DOHH2 (cell line): Measurements from ENCODE around the gene ABAT.

ENCODE experiments used
- EZH2phosphoT487 ChIP-seq: fragments of 200-600 bp; sonication (generic); IDR thresholded peaks from 2 replicates; pipeline ENCODE4 v1.6.1; 2017; ENCODE audit warnings: borderline replicate concordance, mild to moderate bottlenecking, antibody characterized with exemption, low read length, moderate library complexity, mixed read lengths
- TF ChIP-seq, protein P1 (sequence below): fragments of 200-600 bp; sonication (generic); IDR thresholded peaks from one replicate; pipeline ENCODE4 v1.5.1; 2014; ENCODE audit warnings: antibody characterized with exemption, mild to moderate bottlenecking, low read depth, low read length; ENCODE audit not compliant: poor library complexity, severe bottlenecking

DNA sequence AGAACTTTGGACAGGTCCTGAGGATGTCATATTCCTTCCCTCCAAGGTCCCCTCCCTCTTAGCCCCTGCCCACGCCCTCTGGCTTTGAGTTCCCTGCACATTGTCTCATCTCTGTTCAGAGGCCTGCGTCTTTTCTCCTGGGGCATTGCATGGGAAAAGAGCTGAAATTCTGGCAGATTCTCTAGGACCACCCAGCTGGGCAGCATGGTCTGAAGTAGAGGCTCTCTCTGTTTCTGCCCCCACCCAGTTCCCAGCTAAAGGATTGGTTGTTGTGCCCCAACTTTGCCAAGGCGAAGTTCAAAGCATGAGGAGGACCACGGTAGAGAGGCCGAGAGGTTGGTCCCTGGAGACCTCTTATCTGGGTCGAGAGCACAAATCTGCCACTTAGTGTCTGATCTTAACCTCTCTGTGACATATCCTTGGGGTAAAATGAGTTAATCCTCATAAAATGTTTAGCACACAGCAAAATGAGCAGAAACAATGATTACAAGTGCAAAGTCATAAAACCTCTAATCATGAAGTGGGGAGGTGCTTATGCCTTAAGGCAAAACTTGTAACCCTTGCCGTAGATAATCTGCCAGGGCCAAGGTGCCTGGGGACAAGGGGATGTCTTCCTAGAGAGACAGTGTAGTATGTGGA, 2.4 kb downstream of the ABAT start:
- TF ChIP-seq, protein P1, sequence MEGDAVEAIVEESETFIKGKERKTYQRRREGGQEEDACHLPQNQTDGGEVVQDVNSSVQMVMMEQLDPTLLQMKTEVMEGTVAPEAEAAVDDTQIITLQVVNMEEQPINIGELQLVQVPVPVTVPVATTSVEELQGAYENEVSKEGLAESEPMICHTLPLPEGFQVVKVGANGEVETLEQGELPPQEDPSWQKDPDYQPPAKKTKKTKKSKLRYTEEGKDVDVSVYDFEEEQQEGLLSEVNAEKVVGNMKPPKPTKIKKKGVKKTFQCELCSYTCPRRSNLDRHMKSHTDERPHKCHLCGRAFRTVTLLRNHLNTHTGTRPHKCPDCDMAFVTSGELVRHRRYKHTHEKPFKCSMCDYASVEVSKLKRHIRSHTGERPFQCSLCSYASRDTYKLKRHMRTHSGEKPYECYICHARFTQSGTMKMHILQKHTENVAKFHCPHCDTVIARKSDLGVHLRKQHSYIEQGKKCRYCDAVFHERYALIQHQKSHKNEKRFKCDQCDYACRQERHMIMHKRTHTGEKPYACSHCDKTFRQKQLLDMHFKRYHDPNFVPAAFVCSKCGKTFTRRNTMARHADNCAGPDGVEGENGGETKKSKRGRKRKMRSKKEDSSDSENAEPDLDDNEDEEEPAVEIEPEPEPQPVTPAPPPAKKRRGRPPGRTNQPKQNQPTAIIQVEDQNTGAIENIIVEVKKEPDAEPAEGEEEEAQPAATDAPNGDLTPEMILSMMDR, result no peak
- no peak for TF ChIP-seq EZH2phosphoT487
